Germinal center (tissue), 1 donor: ENCODE data around the gene ITGA2.
"Not testable (repeated sequence)": the region's sequence is repeated elsewhere in the genome, so short reads cannot be mapped to it uniquely, and the experiment has no call there.

Source experiments
- DNase-seq: peaks from one replicate; pipeline ENCODE4 v3.0.0; 2012; ENCODE audit warnings: mixed read lengths, low spot score

Gene ITGA2

DNA sequence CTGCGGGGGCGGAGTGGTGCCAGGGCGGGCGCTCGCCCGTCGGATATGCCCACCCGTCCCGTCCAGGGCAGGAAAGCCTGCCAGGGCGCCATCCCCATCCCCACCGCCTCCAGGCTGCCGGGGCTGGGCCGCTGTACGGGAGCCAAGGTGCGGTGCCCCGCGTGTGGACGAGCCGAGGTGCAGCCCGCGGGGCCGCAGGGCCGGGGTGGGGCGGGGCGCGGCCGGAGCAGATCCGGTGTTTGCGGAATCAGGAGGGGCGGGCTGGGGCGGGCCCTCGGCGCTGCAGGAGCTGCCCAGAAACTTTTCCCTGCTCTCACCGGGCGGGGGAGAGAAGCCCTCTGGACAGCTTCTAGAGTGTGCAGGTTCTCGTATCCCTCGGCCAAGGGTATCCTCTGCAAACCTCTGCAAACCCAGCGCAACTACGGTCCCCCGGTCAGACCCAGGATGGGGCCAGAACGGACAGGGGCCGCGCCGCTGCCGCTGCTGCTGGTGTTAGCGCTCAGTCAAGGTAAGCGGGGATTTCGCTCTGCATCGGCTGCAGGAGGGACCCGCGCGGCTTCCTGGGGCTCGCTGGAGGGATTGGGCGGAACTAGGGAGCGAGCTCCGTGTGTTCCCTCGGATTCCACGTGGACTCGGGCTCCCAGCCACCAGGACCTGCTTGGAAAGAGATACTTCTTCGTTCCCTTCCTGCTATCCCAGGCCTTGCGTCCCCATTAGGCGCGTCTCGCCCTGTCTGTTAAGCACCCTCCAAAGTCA is at the start of gene ITGA2:
Gene ITGA2 (plus strand): TSS at position 328 of the 756 bp plus-strand sequence. CDS start 117 bp downstream, at position 445.
- peak; percentile 21 for DNase-seq

- no peak for DNase-seq
These were observed 45.9 kb upstream of the ITGA2 start for GRCh38 chr5:52943285-52943684.

DNA sequence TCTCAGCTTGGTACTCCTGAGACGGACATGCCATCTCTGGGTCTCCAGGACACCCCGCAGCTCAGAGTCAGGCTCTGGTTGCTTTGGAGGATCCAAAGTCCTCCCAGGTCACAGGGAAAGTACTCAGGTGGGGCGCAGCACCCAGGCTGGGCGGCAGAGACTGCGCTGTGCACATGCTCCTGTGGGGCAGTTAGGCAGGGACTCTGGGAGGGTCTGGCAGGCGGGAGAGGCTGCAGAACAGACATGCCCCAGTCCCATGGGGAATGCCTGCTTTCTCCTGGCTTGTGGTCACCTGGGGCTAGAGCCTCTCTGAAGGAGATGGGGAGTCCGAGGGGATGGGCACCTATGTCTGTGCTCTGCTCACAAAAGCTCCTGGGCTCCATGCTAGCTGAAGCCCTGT is 45.3 kb upstream of the ITGA2 start:
- no peak for DNase-seq

GRCh38 chr5:52945040-52945439 is 44.1 kb upstream of the ITGA2 start:
- no peak for DNase-seq

DNA sequence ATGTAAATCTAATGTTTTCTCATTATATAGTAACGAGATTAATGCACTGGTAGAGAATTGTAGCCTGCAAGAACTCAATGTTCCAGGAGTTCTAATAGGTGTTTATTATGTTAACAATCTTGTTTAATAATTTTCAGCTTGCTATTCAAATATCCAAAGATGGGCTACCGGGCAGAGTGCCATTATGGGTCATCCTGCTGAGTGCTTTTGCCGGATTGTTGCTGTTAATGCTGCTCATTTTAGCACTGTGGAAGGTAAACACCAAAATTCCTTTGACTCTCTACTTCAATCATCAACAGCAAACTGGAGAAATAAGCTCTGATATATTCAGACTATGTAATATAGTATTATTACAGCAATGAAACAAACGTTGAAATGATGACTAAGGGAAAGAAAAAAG is 41.9 kb upstream of the ITGA2 start:
- DNase-seq: no peak

DNA sequence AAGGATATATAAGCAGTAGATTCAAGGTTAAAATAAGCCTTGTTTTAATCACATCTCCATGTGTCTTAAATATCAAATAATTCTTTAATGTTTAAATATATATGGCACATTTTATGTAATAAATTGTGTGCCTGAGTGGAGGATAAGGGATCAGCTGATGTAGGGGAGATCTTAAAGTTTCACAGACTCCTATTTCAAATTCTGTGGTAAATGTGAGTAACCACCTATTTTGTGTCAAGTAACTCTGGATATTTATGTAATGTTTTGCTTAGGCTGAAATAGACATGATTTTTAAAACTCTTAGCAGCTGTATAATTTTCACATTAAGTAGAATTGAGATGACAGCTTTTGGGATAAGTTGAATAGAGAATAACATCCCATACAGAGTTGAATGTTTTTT is 41.3 kb upstream of the ITGA2 start:
- no peak for DNase-seq

DNA sequence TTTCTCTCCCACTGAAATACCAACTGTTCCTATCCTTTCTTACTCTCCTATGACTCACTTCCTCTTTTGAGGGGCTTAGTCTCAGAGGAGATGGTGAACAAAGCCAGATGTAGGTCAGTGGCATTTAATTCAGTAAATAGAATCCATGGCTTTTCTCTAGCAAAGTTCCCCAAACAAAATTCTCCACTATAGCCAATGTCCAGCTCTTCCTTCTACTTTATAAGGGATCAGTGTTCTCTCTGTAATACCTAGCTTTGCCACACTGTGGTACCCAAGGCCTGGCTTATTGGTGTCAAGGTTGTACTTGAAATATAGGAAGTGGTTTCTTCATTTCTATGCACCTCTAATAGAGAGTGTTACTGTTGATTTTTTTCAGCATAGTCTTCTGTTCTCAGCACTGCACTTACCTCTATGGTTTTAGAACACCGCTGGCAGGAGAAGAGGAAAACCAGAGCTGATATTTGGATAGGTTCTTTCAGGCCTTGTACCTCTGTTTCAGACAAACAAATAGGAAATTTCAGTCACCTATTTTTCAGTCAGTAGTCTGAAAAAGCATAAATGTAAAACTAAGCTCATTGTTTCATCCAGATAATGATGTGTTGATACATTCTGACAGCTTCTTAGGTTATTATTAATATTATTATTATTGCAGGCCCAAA is 40.6 kb upstream of the ITGA2 start:
- peak; percentile 21 for DNase-seq

GRCh38 chr5:52950686-52951085 is 38.5 kb upstream of the ITGA2 start:
- no peak for DNase-seq

DNA sequence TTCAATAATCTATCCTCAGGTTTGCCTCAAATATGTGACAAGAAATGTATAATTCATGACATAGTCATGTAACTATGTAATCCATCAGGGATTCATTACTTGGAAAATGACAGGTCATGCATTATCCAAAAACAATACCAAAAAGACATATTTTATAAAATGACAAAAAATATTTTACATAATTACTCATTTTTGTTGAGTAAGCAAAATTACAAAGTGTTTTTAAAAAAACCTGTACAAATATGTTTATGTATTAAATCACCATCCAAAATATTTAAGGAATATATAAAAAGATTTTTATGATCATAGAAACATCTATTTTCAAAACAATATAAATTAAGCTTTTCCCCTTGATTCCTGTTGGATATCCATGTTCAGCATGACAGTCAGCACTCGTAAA is 36.7 kb upstream of the ITGA2 start:
- DNase-seq: no peak

DNA sequence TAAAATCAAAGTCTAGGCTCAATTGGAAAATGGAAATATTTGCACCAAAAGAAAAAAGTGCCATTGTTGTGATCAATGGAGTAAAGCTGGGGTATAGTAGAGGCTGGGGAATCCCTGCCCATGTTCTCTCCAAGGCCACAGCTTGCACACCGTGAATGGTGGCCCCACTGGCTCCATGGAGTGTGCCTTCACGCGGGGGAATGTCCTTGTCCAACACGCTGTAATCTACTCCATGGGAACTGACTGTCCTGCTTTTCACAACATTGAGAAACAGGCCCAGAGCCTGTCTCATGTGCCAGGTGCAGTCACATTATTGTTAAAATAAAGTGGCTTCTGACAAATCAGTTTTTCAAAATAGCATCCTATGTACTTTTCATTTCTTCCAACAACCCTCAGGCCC is 33.1 kb upstream of the ITGA2 start:
- DNase-seq: no peak

DNA sequence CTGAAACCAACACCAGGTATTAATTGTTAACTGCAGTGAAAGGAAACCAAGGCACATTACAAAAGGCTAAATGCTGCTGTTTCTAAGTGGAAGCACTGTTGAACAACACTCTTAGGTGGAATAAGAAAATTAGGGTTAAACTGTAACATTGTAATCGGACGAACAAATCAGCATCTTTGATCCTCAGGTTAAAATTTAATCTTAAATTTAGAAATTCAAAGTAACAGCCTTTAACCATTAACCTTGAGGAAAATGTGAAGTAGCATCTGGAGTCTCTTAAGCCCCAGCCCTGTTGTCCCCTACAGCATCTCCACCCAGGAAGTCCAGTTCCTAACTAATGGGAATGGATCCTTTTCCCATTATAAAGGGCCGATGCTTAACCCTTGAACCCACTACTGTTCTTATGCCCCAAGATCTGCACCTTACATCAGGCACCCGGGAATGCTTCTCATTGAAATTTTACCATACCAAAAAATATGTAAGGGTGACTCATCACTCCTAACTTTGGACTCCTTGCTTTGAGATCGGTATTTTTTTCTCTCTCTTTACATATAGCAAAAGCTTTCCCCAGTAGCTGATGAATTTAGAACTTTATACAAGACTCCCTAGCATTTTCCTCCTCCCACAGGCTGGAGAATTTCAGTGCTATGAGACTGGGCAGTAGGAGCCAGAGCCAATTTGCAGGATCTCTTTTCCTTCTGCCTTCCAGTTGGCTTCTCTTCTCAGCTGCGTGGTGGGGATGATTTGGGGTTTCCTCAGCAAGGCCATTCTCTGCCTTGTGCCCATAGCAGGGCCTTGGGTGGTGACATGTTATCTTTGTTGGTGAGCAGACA is 32.0 kb upstream of the ITGA2 start:
- no peak for DNase-seq

DNA sequence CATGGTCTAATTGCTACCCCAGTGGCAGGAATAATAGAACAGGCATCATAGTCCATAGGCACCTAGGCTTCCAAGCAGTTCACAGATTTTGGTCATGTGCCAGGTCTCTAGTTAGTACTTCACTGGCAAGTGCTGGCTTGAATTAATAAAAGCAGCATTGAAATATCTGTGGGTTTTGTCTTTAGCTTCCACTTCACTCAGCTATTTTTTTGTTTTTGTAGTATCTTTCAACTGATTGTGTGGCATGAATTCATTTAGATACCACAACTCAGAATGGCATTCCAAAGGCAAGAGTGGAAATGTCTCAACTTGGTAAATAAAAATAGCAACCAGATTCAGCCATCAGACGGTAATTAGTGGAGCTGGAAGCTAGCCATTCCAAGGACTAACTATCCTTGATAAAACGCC is 27.9 kb upstream of the ITGA2 start:
- DNase-seq: no peak

DNA sequence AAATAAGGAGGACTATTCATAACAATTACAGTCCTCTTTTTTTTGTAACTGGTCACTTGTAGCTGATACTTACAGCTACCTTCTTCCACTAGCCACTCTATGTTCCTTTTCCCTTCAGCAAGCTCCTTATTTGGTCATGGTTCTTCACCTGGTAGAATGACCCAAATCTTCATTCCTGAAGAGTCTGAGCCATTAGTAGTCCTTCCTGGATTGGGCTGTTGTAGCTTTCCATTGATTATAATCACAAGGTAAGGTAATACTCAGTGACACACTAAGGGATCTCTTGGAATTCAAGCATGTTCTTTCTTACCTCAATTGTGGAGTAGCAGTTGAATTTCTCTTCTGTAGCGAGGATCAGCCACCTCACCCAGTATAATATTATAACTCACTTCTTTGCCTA is 25.5 kb upstream of the ITGA2 start:
- no peak for DNase-seq

GRCh38 chr5:52964138-52964537 is 25.0 kb upstream of the ITGA2 start:
- no peak for DNase-seq

GRCh38 chr5:52976157-52976556 is 13.0 kb upstream of the ITGA2 start:
- DNase-seq: not testable (repeated sequence)

DNA sequence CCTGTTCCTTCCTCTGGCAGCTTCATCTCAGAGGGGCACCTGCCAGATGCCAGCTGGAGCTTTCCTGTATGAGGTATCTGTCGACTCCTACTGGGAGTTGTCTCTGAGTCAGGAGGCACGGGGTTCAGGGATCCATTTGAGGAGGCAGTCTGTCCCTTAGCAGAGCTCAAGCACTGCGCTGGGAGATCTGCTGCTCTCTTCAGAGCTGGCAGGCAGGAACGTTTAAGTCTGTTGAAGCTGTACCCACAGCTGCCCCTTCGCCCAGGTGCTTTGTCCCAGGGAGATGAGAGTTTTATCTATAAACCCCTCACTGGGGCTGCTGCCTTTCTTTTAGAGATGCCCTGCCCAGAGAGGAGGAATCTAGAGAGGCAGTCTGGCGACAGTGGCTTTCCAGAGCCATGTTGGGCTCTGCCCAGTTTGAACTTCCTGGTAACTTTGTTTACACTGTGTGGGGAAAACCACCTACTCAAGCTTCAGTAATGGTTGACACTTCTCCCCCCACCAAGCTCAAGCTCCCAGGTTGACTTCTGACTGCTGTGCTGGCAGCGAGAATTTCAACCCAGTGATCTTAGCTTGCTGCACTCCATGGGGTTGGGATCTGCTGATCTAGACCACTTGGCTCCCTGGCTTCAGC is 11.8 kb upstream of the ITGA2 start:
- DNase-seq: no peak

GRCh38 chr5:52981507-52981906 is 7.6 kb upstream of the ITGA2 start:
- no peak for DNase-seq

DNA sequence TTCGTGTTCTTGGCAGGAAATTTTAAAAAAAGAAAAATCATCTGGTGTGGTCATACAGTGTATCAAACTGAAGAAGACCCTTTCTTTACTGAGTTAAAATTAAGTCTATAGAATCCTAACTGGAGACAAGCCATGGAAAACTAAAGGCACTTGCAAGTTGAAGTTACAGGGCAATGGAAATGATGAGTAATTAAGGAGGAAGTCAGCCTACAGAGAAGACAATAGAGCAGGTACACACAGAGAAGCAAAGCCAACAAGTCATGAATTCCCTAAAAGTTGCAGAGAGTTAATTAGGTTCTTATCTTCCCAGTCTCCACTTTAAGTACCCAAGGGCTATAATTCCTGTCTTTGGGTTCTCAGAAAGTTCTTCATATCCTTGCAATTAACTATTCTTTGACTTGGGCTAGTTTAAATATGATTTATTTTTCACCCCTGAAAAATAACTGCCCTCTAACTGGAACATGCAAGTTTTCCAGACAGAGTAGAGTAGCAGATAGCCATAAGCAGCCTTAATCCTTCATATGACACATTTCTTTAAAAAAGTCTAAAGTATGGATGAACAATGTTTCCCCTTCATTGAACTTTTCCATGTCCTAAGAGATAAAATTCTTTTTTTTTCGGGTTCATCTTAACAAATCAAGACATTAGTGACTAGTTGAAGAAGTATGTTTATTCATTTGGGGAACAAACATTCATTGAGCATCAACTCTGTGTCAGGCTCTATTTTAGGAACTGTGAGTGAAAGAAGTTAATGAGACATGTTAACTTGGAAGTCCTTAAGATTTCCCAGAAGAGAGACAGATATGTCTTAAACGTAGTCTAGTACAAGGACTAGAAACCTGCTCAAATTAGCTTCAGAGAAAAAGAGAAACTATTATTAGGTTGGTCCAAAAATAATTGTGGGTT is 5.2 kb upstream of the ITGA2 start:
- DNase-seq: no peak

- no peak for DNase-seq
These were observed 3.8 kb upstream of the ITGA2 start for GRCh38 chr5:52985306-52985705.

DNA sequence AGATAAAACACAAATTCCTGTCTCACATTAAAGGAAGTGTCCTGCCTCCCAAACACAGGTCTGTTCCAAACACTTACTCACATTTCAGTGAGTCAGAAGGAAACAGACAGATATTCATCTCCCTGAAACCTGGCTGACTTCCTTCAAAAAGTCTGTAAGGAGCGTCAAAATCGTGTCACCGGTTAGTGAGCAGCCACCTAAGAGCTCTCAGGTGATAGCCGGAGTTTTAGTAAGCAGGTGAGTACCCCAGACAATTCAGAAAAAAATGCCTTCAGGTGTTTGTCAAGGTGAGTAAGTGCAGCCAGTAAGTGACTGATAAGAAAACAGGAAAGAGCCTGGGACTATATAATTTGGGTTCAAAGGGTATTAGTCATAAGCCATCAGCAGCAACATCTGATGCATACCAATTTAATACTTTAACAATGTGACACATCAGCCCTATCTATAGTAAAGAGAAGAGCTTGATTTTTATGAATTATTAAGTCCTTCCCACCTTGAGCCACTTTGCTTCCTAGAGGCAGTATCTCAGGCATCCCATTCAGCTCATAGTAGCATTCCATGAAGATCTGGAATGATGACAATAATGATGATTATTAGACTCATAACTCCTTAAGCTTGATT is 1.3 kb upstream of the ITGA2 start:
- no peak for DNase-seq
